DMS153 treated with DMSO at 0.1 percent for 48 hours (cell line): ENCODE data around the gene NKAP.
"Not testable (repeated sequence)": the region's sequence is repeated elsewhere in the genome, so short reads cannot be mapped to it uniquely, and the experiment has no call there.

Experiments
- DNase-seq: peaks from one replicate; lab custom pipeline; 2025; ENCODE audit not compliant: unreplicated experiment; lab: John Stamatoyannopoulos, UW

NKAP gene

GRCh38 chrX:119943185-119943988, at the start of gene NKAP:
Gene NKAP (minus strand): TSS chrX:119943751. CDS start chrX:119943605, 146 bp downstream.
- DNase-seq: peak; percentile 84

GRCh38 chrX:119991005-119991787, 47.6 kb upstream of the NKAP start:
- no peak for DNase-seq

- DNase-seq: no peak
Observed at GRCh38 chrX:119990556-119991004, 47.0 kb upstream of the NKAP start.

GRCh38 chrX:119989905-119990555, 46.5 kb upstream of the NKAP start:
- no peak for DNase-seq

GRCh38 chrX:119986203-119986602, 42.7 kb upstream of the NKAP start:
- DNase-seq: no peak

- DNase-seq: no peak
Observed at GRCh38 chrX:119984652-119985051, 41.1 kb upstream of the NKAP start.

GRCh38 chrX:119983494-119983893, 39.9 kb upstream of the NKAP start:
- DNase-seq: no peak

- no peak for DNase-seq
Observed at GRCh38 chrX:119982145-119982544, 38.6 kb upstream of the NKAP start.

- no peak for DNase-seq
Observed at GRCh38 chrX:119981286-119982070, 37.9 kb upstream of the NKAP start.

GRCh38 chrX:119977172-119977571, 33.6 kb upstream of the NKAP start:
- not testable (repeated sequence) for DNase-seq

- DNase-seq: no peak
Observed at GRCh38 chrX:119971184-119971583, 27.6 kb upstream of the NKAP start.

GRCh38 chrX:119970574-119970973, 27.0 kb upstream of the NKAP start:
- DNase-seq: no peak

- DNase-seq: not testable (repeated sequence)
Observed at GRCh38 chrX:119966837-119967236, 23.3 kb upstream of the NKAP start.

- DNase-seq: no peak
Observed at GRCh38 chrX:119960625-119961024, 17.1 kb upstream of the NKAP start.

- not testable (repeated sequence) for DNase-seq
Observed at GRCh38 chrX:119955807-119956570, 12.4 kb upstream of the NKAP start.

GRCh38 chrX:119954374-119954773, 10.8 kb upstream of the NKAP start:
- DNase-seq: no peak

GRCh38 chrX:119948381-119948780, 4.8 kb upstream of the NKAP start:
- DNase-seq: no peak

- no peak for DNase-seq
Observed at GRCh38 chrX:119945481-119945880, 1.9 kb upstream of the NKAP start.

GRCh38 chrX:119942831-119943184, 743 bp downstream of the NKAP start:
- no peak for DNase-seq

- DNase-seq: no peak
Observed at GRCh38 chrX:119942173-119942819, 1.3 kb downstream of the NKAP start.
